Ovary (tissue), 9 donors: Measurements from ENCODE around the gene LCN6. TPM values are rescaled to one million over a fixed set of nuclear protein-coding genes. Genes with fewer than 3 reads are reported as not detected.
"Not testable (repeated sequence)": the region's sequence is repeated elsewhere in the genome, so short reads cannot be mapped to it uniquely, and the experiment has no call there.

Source experiments
- DNase-seq, 5 donors: peaks; one replicate each; pipeline ENCODE4 v3.0.0-alpha.2; 2019 to 2020
- H3K27ac ChIP-seq, 2 donors: fragments of 200-600 bp; one replicate each; pipeline versions ENCODE4 v1.5.1 to v1.8.0; 2019 to 2022
- H3K27me3 ChIP-seq: fragments of 200-600 bp; one replicate; pipeline ENCODE4 v1.8.0; 2022
- H3K36me3 ChIP-seq: fragments of 200-600 bp; sonication (generic); one replicate; pipeline ENCODE4 v1.5.1; 2019
- H3K4me1 ChIP-seq: one replicate; pipeline ENCODE4 v1.8.1; 2013; ENCODE audit warnings: mild to moderate bottlenecking, moderate library complexity; ENCODE audit not compliant: insufficient read depth
- H3K4me3 ChIP-seq: fragments of 200-600 bp; sonication (generic); one replicate; pipeline ENCODE4 v1.5.1; 2017
- H3K9me3 ChIP-seq, 2 donors: fragments of 200-600 bp in 1 of 2; sonication (generic) in 1 of 2; one replicate each; pipeline versions ENCODE4 v1.5.1 to v1.8.1; 2013 to 2019; ENCODE audit warnings: mild to moderate bottlenecking in 1 of 2, moderate library complexity in 1 of 2
- CTCF ChIP-seq, 3 donors: fragments of 450-650 bp in 2 of 3; fragments of 200-600 bp in 1 of 3; IDR thresholded peaks; one replicate each; pipeline versions ENCODE4 v1.5.1 to v1.8.0; 2016 to 2022; ENCODE audit warnings: antibody characterized with exemption in 3 of 3, mild to moderate bottlenecking in 1 of 3
- EP300 ChIP-seq: sonication (generic); formaldehyde crosslinking; IDR thresholded peaks from one replicate; pipeline ENCODE4 v1.6.1; 2017; ENCODE audit warnings: antibody characterized with exemption
- POLR2A ChIP-seq: fragments of 450-650 bp; IDR thresholded peaks from one replicate; pipeline ENCODE4 v1.6.1; 2017; ENCODE audit warnings: antibody characterized with exemption, mild to moderate bottlenecking, moderate library complexity
- WGBS, 3 donors: extraction: QIAGEN DNeasy Blood & Tissue Kit in 1 of 3; methylation state at CpG; one replicate each; pipeline versions ENCODE4 v1.1.5 to v1.1.7; 2013 to 2017; 5-methylcytosine and 5-hydroxymethylcytosine counted together
- intact Hi-C, 4 donors: fragments of 100-400 bp; cut with DNase I; formaldehyde crosslinking; loops; one replicate each; pipeline versions ENCODE4 v1.11.0 to v1.15.1; 2022 to 2023
- polyA plus RNA-seq, 2 donors: library from polyadenylated mRNA; stranded (reverse); fragments of 200-250 nt in 1 of 2; fragments of 350-450 nt in 1 of 2; fragmentation: Illumina TruSeq in 1 of 2; extraction: RNeasy Lipid Tissue Mini Kit (QIAGEN cat#74804) in 1 of 2; gene quantifications; one replicate each; pipeline ENCODE4 v1.2.3, GENCODE V29; 2013 to 2014
- total RNA-seq, 7 donors: library from RNA; depleted of rRNA in 2 of 7; stranded (reverse); fragments of >200 nt in 2 of 7; fragmentation: NEBNext Ultra II Directional in 3 of 7; extraction: Animal tissue kit (Norgen Biotek cat#: 25700) in 3 of 7; gene quantifications; one replicate each; pipeline versions ENCODE4 v1.1.0 to v1.2.4, GENCODE V29; 2016 to 2023
- donor health status: DM: no; HTN: no; CAD: no; lungs with moderate emphysema.
- donor health status: DM: no; HTN: no; CAD: no.
- donor health status: Bipolar disorder and iron deficiency.
- donor health status: DM: yes; HTN: yes; CAD: no.
- donor health status: DM: no; HTN: no; CAD: no.
- donor health status: DM: yes; HTN: yes; CAD: no.

The LCN6 gene
- total and polyA plus RNA-seq, 9 donors, result 1.6 to 59.3 (median 8.3) TPM

- H3K36me3 ChIP-seq, result no peaks in the 10 kb centered on the region
- no peak overlapping the region for H3K27ac ChIP-seq
- TF ChIP-seq POLR2A (no peak), CTCF (IDR thresholded peaks at IDR 0.05) (no peak), EP300 (no peak)
- no peaks in the 10 kb centered on the region for H3K9me3 ChIP-seq
- intact Hi-C loops, result no loop called here
- peak in 1 of 5 donors; percentile 51 for DNase-seq
- no peaks in the 10 kb centered on the region for H3K27me3 ChIP-seq
- H3K4me3 ChIP-seq, result peak overlapping the region; percentile 51
- H3K4me1 ChIP-seq, result peaks cover 6% of the 10 kb centered on the region
- WGBS, 3 donors, result 3 to 6% (median 4%) methylated on average over 48 to 56 of the region's 56 CpGs
These were observed 35.4 kb downstream of the LCN6 start for GRCh38 chr9:136712690-136713544.

- Histone ChIP-seq H3K36me3 (no peaks in the 10 kb centered on the region), H3K27me3 (no peaks in the 10 kb centered on the region), H3K4me3 (peak within 1 kb of the TSS; percentile 51), H3K4me1 (peaks cover 6% of the 10 kb centered on the region), H3K27ac (peak within 1 kb of the TSS; percentile 20 to 21), H3K9me3 (no peaks in the 10 kb centered on the region)
- DNase-seq, result peak in 2 of 5 donors; percentile 55 to 67
- TF ChIP-seq EP300, result no peak
- TF ChIP-seq CTCF (IDR thresholded peaks at IDR 0.05), result no peak
- TF ChIP-seq POLR2A, result no peak
- intact Hi-C loops, result no loop called here
- WGBS, 3 donors, result 1 to 2% (median 1%) methylated on average over 59 to 118 of the region's 119 CpGs
These were observed 36.3 kb downstream of the LCN6 start, which contains the start of gene DIPK1B for GRCh38 chr9:136711751-136712689. Gene DIPK1B (plus strand): TSS chr9:136712572. CDS start chr9:136712666, 94 bp downstream.

- WGBS, 3 donors, result 35 to 41% (median 41%) methylated on average over 4 of the region's 4 CpGs
- H3K27ac ChIP-seq, H3K4me3 ChIP-seq, H3K4me1 ChIP-seq, H3K36me3 ChIP-seq, H3K9me3 ChIP-seq, H3K27me3 ChIP-seq, intact Hi-C loops, DNase-seq: not testable (repeated sequence)
These were observed 37.1 kb downstream of the LCN6 start for GRCh38 chr9:136711219-136711648.

- no peak overlapping the region for H3K4me3 ChIP-seq
- H3K27me3 ChIP-seq, result no peaks in the 10 kb centered on the region
- H3K27ac ChIP-seq, result no peak overlapping the region
- peaks cover 6% of the 10 kb centered on the region for H3K4me1 ChIP-seq
- no peaks in the 10 kb centered on the region for H3K36me3 ChIP-seq
- WGBS, 3 donors, result 80 to 84% (median 82%) methylated on average over 7 of the region's 7 CpGs
- TF ChIP-seq EP300 (no peak), POLR2A (no peak), CTCF (IDR thresholded peaks at IDR 0.05) (no peak)
- intact Hi-C loops, result no loop called here
- H3K9me3 ChIP-seq, result no peaks in the 10 kb centered on the region
- no peak for DNase-seq
These were observed 37.8 kb downstream of the LCN6 start for GRCh38 chr9:136710543-136710942.
